SK-N-SH (cell line): ENCODE data around the gene TSC22D2. TPM values are rescaled to one million over a fixed set of nuclear protein-coding genes. Genes with fewer than 3 reads are reported as not detected.

Experiments
- CTCF ChIA-PET: fragments of 300-600, 350-600 bp; formaldehyde crosslinking; extraction: SDS; loops from one replicate; lab custom pipeline; 2021; lab: Yijun Ruan, JAX
- POLR2A ChIA-PET: fragments of 350-600 bp; sonication (Branson Sonifier 250); formaldehyde crosslinking; extraction: SDS; loops from one replicate; lab custom pipeline; 2020; ENCODE audit warnings: antibody characterized with exemption, inconsistent platforms; lab: Yijun Ruan, JAX
- DNase-seq: peaks from one replicate; pipeline ENCODE4 v3.0.0; 2012
- H2AFZ ChIP-seq: fragments of 200-600 bp; sonication (generic); 2 replicates; pipeline ENCODE4 v1.8.1; 2016; ENCODE audit warnings: antibody characterized with exemption, mild to moderate bottlenecking, low read depth
- H3F3A ChIP-seq: fragments of 200-600 bp; sonication (generic); replicated peaks from 2 replicates; pipeline ENCODE3; 2016; ENCODE audit warnings: antibody characterized with exemption, mild to moderate bottlenecking; ENCODE audit not compliant: insufficient read depth
- H3K27ac ChIP-seq, 2 experiments: fragments of 200-500 bp in 1 of 2; fragments of 200-600 bp in 1 of 2; sonication (Bioruptor generic) in 1 of 2; sonication (generic), shearing (Covaris generic) in 1 of 2; 2 replicates each; pipeline versions ENCODE4 v1.5.1 to v1.6.1; 2014 to 2016; ENCODE audit warnings: low read depth in 2 of 2, inconsistent platforms in 1 of 2, low read length in 1 of 2, mild to moderate bottlenecking in 1 of 2, mixed read lengths in 1 of 2
- H3K27me3 ChIP-seq: fragments of 200-600 bp; sonication (generic), shearing (Covaris generic); 2 replicates; pipeline ENCODE4 v1.6.1; 2016; ENCODE audit warnings: mixed run types; ENCODE audit not compliant: insufficient read depth
- H3K36me3 ChIP-seq, 2 experiments: fragments of 200-500 bp in 1 of 2; fragments of 200-600 bp in 1 of 2; sonication (Bioruptor generic) in 1 of 2; sonication (generic) in 1 of 2; replicated peaks in 1 of 2; 2 replicates each; pipeline versions ENCODE3 to v1.5.1; 2014 to 2016; ENCODE audit warnings: low read length in 1 of 2, mild to moderate bottlenecking in 1 of 2; ENCODE audit not compliant: insufficient read depth in 2 of 2, control insufficient read depth in 1 of 2
- H3K4me1 ChIP-seq, 2 experiments: fragments of 200-500 bp in 1 of 2; fragments of 200-600 bp in 1 of 2; sonication (Bioruptor generic) in 1 of 2; sonication (generic), shearing (Covaris generic) in 1 of 2; 2 replicates each; pipeline versions ENCODE4 v1.5.1 to v1.6.1; 2014 to 2016; ENCODE audit warnings: low read depth in 1 of 2, low read length in 1 of 2, mixed run types in 1 of 2; ENCODE audit not compliant: insufficient read depth in 2 of 2, control insufficient read depth in 1 of 2
- H3K4me2 ChIP-seq: fragments of 200-600 bp; sonication (generic), shearing (Covaris generic); 2 replicates; pipeline ENCODE4 v1.6.1; 2017; ENCODE audit warnings: mixed run types
- H3K4me3 ChIP-seq, 2 experiments: fragments of 200-500 bp in 1 of 2; fragments of 200-600 bp in 1 of 2; sonication (Bioruptor generic) in 1 of 2; sonication (generic), shearing (Covaris generic) in 1 of 2; 2 replicates each; pipeline versions ENCODE4 v1.5.1 to v1.8.1; 2014 to 2016; ENCODE audit warnings: low read depth in 2 of 2, inconsistent platforms in 1 of 2, low read length in 1 of 2, mild to moderate bottlenecking in 1 of 2, mixed read lengths in 1 of 2, moderate library complexity in 1 of 2
- H3K79me2 ChIP-seq: fragments of 200-600 bp; sonication (generic); 2 replicates; pipeline ENCODE4 v1.8.1; 2017; ENCODE audit warnings: mild to moderate bottlenecking; ENCODE audit not compliant: insufficient read depth
- H3K9ac ChIP-seq: fragments of 200-600 bp; sonication (generic); 2 replicates; pipeline ENCODE4 v1.6.1; 2017; ENCODE audit warnings: mixed run types
- H3K9me2 ChIP-seq: fragments of 200-600 bp; sonication (generic); 2 replicates; pipeline ENCODE4 v1.6.1; 2017; ENCODE audit warnings: mixed run types
- H3K9me3 ChIP-seq: fragments of 200-600 bp; sonication (generic); 2 replicates; pipeline ENCODE4 v1.6.1; 2017; ENCODE audit warnings: mixed run types, mild to moderate bottlenecking, moderate library complexity
- H4K20me1 ChIP-seq: fragments of 200-600 bp; sonication (generic); 2 replicates; pipeline ENCODE4 v1.6.1; 2017; ENCODE audit warnings: mild to moderate bottlenecking, mixed run types; ENCODE audit not compliant: insufficient read depth
- CHD2 ChIP-seq: fragments of 150-350 bp; IDR thresholded peaks from 2 replicates; pipeline ENCODE4 v1.6.1; 2018; ENCODE audit warnings: low read length; ENCODE audit not compliant: partially characterized antibody
- ELF1 ChIP-seq: IDR thresholded peaks from 2 replicates; pipeline ENCODE4 v1.4.0; 2012
- EP300 ChIP-seq, 2 experiments: IDR thresholded peaks; 2 replicates each; pipeline versions ENCODE4 v1.4.0 to v1.6.1; 2012; ENCODE audit warnings: borderline replicate concordance in 1 of 2, low read depth in 1 of 2, low read length in 1 of 2
- EZH2phosphoT487 ChIP-seq: fragments of 200-600 bp; sonication (generic); IDR thresholded peaks from 2 replicates; pipeline ENCODE4 v1.6.1; 2017; ENCODE audit warnings: low read depth, mixed run types, mild to moderate bottlenecking, antibody characterized with exemption, moderate library complexity, borderline replicate concordance
- FOSL2 ChIP-seq: IDR thresholded peaks from 2 replicates; pipeline ENCODE4 v1.4.0; 2012; ENCODE audit warnings: low read depth, mild to moderate bottlenecking, moderate library complexity, borderline replicate concordance
- FOXM1 ChIP-seq: IDR thresholded peaks from 2 replicates; pipeline ENCODE4 v1.4.0; 2012; ENCODE audit warnings: low read depth, mild to moderate bottlenecking
- GABPA ChIP-seq: IDR thresholded peaks from 2 replicates; pipeline ENCODE4 v1.4.0; 2012; ENCODE audit warnings: low read depth, mild to moderate bottlenecking
- MEF2A ChIP-seq: IDR thresholded peaks from 2 replicates; pipeline ENCODE4 v1.4.0; 2012; ENCODE audit warnings: low read depth, borderline replicate concordance
- NFIC ChIP-seq: IDR thresholded peaks from 2 replicates; pipeline ENCODE4 v1.4.0; 2012; ENCODE audit warnings: borderline replicate concordance
- NRF1 ChIP-seq: IDR thresholded peaks from 2 replicates; pipeline ENCODE4 v1.6.1; 2012; ENCODE audit warnings: low read depth, mild to moderate bottlenecking, low read length
- POLR2AphosphoS5 ChIP-seq: IDR thresholded peaks from 2 replicates; pipeline ENCODE4 v1.6.1; 2012; ENCODE audit warnings: low read depth, low read length
- RAD21 ChIP-seq: IDR thresholded peaks from 2 replicates; pipeline ENCODE4 v1.6.1; 2012; ENCODE audit warnings: mild to moderate bottlenecking, low read length
- RCOR1 ChIP-seq: fragments of 150-350 bp; IDR thresholded peaks from 2 replicates; pipeline ENCODE4 v1.6.1; 2017; ENCODE audit warnings: antibody characterized with exemption, low read length
- SIN3A ChIP-seq: IDR thresholded peaks from 2 replicates; pipeline ENCODE4 v1.6.1; 2012; ENCODE audit warnings: low read depth, mild to moderate bottlenecking, low read length, moderate library complexity, borderline replicate concordance
- TCF12 ChIP-seq: IDR thresholded peaks from 2 replicates; pipeline ENCODE4 v1.4.0; 2012
- TEAD4 ChIP-seq: IDR thresholded peaks from 2 replicates; pipeline ENCODE4 v1.4.0; 2012; ENCODE audit warnings: mild to moderate bottlenecking, borderline replicate concordance; ENCODE audit not compliant: insufficient read depth
- YY1 ChIP-seq: IDR thresholded peaks from 2 replicates; pipeline ENCODE4 v1.4.0; 2012; ENCODE audit warnings: low read depth, mild to moderate bottlenecking
- WGBS: methylation state at CpG from one replicate; pipeline ENCODE4 v1.1.6; 2017; ENCODE audit warnings: low lambda C conversion rate; 5-methylcytosine and 5-hydroxymethylcytosine counted together
- polyA plus RNA-seq, 3 experiments: library from polyadenylated mRNA; depleted of rRNA; stranded (reverse); fragments of >200 nt; gene quantifications; 2 replicates each; pipeline ENCODE4 v1.2.3, GENCODE V29; 2012
- TF ChIP-seq, protein P1 (sequence below): IDR thresholded peaks from 2 replicates; pipeline ENCODE4 v1.6.1; 2012; ENCODE audit warnings: mild to moderate bottlenecking, low read depth, low read length, moderate library complexity
- TF ChIP-seq, protein P2 (sequence below): IDR thresholded peaks from 2 replicates; pipeline ENCODE4 v1.4.0; 2012; ENCODE audit warnings: low read depth
- TF ChIP-seq, protein P3 (sequence below): fragments of 200-600 bp; sonication (generic); IDR thresholded peaks from 2 replicates; pipeline ENCODE4 v1.6.1; 2017; ENCODE audit warnings: antibody characterized with exemption, mild to moderate bottlenecking, moderate library complexity
- TF ChIP-seq, protein P4 (sequence below): IDR thresholded peaks from 2 replicates; pipeline ENCODE4 v1.4.0; 2012; ENCODE audit warnings: low read depth, borderline replicate concordance
- TF ChIP-seq, protein P5 (sequence below): IDR thresholded peaks from 2 replicates; pipeline ENCODE4; 2012
- TF ChIP-seq, protein P6 (sequence below): fragments of 150-350 bp; IDR thresholded peaks from 2 replicates; pipeline ENCODE4 v1.6.1; 2016; ENCODE audit warnings: mild to moderate bottlenecking, low read depth, low read length

The TSC22D2 gene
- 4.4 and 4.8 TPM in 2 replicates for polyA plus RNA-seq (2012; rRNA removed)
- polyA plus RNA-seq (2012; cell fraction: cytosol; rRNA removed), result 7.3 and 7.9 TPM in 2 replicates
- 4.3 and 13.1 TPM in 2 replicates for polyA plus RNA-seq (2012; cell fraction: nucleus; rRNA removed)

DNA sequence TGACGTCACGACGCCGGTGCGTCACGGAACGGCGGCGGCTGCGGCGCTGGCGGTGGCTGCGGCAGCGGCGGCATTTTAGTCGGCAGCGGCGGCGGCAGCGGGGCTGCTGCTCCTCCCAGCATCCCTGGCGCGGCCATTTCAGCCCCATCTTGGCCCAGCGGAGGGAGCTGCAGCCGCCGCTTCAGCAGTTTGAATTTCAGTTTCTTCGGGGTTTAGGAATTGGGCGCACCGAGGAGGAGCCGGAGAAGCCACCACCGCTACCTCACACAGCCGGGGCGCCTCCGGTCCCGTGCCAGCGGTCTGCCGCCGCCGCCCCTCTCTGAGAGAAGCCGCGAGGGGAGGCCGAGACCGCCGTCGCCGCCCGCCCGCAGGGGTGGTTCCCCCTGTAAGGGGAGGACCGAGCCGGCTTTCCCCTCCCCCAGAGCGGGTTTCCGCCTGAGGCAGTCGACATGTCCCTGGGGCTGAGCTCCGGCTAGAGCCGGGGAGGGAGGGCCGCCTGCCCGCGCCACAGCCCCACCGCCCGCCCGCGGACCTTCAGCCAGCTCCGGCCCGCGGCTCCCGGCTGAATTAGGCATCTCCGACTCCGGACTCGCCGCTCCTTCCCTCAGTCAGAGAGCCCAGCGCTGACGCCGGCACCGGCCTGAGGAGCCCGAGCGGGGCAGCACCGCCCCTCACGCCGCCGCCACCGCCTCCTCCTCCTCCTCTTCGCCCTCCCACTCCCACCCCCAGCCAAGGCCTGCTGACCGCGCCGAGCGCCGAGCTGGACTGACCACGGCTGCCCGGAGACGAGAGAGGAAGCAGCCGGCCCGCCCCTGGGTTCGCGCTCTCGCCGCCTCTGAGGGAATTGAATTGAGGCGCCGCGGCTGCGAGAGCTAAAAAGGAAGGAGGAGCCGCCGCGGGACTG is at the start of gene TSC22D2:
TSC22D2 (plus strand) TSS at position 78 of the 904 bp plus-strand sequence. CDS start 1,053 bp downstream, outside the sequence.
- Histone ChIP-seq H2AFZ (peak within 1 kb of the TSS; percentile 85), H3K4me2 (peak within 1 kb of the TSS; percentile 90), H3F3A (peaks cover 9% of the 10 kb centered on the region), H4K20me1 (peaks cover 46% of the 10 kb centered on the region), H3K9me2 (no peaks in the 10 kb centered on the region), H3K4me1 (no peaks in the 10 kb centered on the region; a peak in 2 of 4 replicates), H3K27me3 (no peaks in the 10 kb centered on the region), H3K36me3 (peaks cover 12 to 15% of the 10 kb centered on the region in 2 experiments), H3K9ac (peak within 1 kb of the TSS; percentile 95), H3K79me2 (peaks cover 62% of the 10 kb centered on the region), H3K4me3 (peak within 1 kb of the TSS; percentile 87 to 91), H3K9me3 (no peaks in the 10 kb centered on the region), H3K27ac (peak within 1 kb of the TSS; percentile 96 to 97)
- under 1% methylated on average over 29 of the region's 102 CpGs for WGBS
- ChIA-PET POLR2A (interaction anchor here (0.6 to 2.0 kb wide), 3 partner anchors 15 to 793 kb away, joined by 4 read pairs; no protein-coding TSS in a partner anchor), CTCF (interaction anchor here (0.6 to 3.4 kb wide), 12 partner anchors 9 to 181 kb away, joined by 3 to 14 read pairs (median 4); no protein-coding TSS in a partner anchor)
- peak; percentile 92 for DNase-seq
- no peak for TF ChIP-seq RCOR1
- TF ChIP-seq NRF1, result no peak
- no peak for TF ChIP-seq FOSL2
- TF ChIP-seq, protein P1, sequence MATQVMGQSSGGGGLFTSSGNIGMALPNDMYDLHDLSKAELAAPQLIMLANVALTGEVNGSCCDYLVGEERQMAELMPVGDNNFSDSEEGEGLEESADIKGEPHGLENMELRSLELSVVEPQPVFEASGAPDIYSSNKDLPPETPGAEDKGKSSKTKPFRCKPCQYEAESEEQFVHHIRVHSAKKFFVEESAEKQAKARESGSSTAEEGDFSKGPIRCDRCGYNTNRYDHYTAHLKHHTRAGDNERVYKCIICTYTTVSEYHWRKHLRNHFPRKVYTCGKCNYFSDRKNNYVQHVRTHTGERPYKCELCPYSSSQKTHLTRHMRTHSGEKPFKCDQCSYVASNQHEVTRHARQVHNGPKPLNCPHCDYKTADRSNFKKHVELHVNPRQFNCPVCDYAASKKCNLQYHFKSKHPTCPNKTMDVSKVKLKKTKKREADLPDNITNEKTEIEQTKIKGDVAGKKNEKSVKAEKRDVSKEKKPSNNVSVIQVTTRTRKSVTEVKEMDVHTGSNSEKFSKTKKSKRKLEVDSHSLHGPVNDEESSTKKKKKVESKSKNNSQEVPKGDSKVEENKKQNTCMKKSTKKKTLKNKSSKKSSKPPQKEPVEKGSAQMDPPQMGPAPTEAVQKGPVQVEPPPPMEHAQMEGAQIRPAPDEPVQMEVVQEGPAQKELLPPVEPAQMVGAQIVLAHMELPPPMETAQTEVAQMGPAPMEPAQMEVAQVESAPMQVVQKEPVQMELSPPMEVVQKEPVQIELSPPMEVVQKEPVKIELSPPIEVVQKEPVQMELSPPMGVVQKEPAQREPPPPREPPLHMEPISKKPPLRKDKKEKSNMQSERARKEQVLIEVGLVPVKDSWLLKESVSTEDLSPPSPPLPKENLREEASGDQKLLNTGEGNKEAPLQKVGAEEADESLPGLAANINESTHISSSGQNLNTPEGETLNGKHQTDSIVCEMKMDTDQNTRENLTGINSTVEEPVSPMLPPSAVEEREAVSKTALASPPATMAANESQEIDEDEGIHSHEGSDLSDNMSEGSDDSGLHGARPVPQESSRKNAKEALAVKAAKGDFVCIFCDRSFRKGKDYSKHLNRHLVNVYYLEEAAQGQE, result peak; percentile 33; the same call in 1 of the 2 replicates
- TF ChIP-seq, protein P2, sequence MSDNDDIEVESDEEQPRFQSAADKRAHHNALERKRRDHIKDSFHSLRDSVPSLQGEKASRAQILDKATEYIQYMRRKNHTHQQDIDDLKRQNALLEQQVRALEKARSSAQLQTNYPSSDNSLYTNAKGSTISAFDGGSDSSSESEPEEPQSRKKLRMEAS, result peak; percentile 22
- TF ChIP-seq MEF2A, result no peak
- TF ChIP-seq, protein P3, sequence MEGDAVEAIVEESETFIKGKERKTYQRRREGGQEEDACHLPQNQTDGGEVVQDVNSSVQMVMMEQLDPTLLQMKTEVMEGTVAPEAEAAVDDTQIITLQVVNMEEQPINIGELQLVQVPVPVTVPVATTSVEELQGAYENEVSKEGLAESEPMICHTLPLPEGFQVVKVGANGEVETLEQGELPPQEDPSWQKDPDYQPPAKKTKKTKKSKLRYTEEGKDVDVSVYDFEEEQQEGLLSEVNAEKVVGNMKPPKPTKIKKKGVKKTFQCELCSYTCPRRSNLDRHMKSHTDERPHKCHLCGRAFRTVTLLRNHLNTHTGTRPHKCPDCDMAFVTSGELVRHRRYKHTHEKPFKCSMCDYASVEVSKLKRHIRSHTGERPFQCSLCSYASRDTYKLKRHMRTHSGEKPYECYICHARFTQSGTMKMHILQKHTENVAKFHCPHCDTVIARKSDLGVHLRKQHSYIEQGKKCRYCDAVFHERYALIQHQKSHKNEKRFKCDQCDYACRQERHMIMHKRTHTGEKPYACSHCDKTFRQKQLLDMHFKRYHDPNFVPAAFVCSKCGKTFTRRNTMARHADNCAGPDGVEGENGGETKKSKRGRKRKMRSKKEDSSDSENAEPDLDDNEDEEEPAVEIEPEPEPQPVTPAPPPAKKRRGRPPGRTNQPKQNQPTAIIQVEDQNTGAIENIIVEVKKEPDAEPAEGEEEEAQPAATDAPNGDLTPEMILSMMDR, result peak; percentile 34
- TF ChIP-seq YY1, result peak; percentile 83
- TF ChIP-seq NFIC, result 0 out of 2 replicates have a peak, but pooled peaks have one; percentile 3
- TF ChIP-seq FOXM1, result no peak
- peak; percentile 17 for TF ChIP-seq CHD2
- TF ChIP-seq, protein P4, sequence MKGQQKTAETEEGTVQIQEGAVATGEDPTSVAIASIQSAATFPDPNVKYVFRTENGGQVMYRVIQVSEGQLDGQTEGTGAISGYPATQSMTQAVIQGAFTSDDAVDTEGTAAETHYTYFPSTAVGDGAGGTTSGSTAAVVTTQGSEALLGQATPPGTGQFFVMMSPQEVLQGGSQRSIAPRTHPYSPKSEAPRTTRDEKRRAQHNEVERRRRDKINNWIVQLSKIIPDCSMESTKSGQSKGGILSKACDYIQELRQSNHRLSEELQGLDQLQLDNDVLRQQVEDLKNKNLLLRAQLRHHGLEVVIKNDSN, result no peak
- no peak for TF ChIP-seq EZH2phosphoT487
- peak; percentile 87 for TF ChIP-seq POLR2AphosphoS5
- no peak; the same call in 1 of the 2 replicates for TF ChIP-seq RAD21
- TF ChIP-seq GABPA, result peak; percentile 21; the same call in 1 of the 2 replicates
- TF ChIP-seq, protein P5, sequence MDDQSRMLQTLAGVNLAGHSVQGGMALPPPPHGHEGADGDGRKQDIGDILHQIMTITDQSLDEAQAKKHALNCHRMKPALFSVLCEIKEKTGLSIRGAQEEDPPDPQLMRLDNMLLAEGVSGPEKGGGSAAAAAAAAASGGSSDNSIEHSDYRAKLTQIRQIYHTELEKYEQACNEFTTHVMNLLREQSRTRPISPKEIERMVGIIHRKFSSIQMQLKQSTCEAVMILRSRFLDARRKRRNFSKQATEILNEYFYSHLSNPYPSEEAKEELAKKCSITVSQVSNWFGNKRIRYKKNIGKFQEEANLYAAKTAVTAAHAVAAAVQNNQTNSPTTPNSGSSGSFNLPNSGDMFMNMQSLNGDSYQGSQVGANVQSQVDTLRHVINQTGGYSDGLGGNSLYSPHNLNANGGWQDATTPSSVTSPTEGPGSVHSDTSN, result peak; percentile 19; the same call in 1 of the 2 replicates
- TF ChIP-seq SIN3A, result peak; percentile 65; the same call in 1 of the 2 replicates
- TF ChIP-seq TCF12, result no peak
- 0 out of 2 replicates have a peak, but pooled peaks have one; percentile 40 for TF ChIP-seq TEAD4
- TF ChIP-seq, protein P6, sequence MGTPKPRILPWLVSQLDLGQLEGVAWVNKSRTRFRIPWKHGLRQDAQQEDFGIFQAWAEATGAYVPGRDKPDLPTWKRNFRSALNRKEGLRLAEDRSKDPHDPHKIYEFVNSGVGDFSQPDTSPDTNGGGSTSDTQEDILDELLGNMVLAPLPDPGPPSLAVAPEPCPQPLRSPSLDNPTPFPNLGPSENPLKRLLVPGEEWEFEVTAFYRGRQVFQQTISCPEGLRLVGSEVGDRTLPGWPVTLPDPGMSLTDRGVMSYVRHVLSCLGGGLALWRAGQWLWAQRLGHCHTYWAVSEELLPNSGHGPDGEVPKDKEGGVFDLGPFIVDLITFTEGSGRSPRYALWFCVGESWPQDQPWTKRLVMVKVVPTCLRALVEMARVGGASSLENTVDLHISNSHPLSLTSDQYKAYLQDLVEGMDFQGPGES, result no peak
- TF ChIP-seq EP300 (IDR thresholded peaks at IDR 0.05; ENCODE audit: borderline replicate concordance in 1 of 2, low read depth in 1 of 2, low read length in 1 of 2), result peak in 1 of 2 experiments; percentile 34; a peak in 1 of 4 replicates
- TF ChIP-seq ELF1, result no peak
